ENCODE data around the gene CES3.
"Not testable (repeated sequence)": the region's sequence is repeated elsewhere in the genome, so short reads cannot be mapped to it uniquely, and the experiment has no call there.

Gene CES3

GRCh38 chr16:66970775-66971720 lies 10.0 kb downstream of the CES3 start:
- DNase-seq (ENCODE audit: low spot score): no peak

DNA sequence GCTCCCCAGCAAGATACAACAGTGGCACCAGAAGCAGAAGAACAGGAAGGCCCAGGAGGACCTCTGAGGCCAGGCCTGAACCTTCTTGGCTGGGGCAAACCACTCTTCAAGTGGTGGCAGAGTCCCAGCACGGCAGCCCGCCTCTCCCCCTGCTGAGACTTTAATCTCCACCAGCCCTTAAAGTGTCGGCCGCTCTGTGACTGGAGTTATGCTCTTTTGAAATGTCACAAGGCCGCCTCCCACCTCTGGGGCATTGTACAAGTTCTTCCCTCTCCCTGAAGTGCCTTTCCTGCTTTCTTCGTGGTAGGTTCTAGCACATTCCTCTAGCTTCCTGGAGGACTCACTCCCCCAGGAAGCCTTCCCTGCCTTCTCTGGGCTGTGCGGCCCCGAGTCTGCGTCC lies 11.9 kb downstream of the CES3 start:
- no peak for DNase-seq (ENCODE audit: low spot score)

DNA sequence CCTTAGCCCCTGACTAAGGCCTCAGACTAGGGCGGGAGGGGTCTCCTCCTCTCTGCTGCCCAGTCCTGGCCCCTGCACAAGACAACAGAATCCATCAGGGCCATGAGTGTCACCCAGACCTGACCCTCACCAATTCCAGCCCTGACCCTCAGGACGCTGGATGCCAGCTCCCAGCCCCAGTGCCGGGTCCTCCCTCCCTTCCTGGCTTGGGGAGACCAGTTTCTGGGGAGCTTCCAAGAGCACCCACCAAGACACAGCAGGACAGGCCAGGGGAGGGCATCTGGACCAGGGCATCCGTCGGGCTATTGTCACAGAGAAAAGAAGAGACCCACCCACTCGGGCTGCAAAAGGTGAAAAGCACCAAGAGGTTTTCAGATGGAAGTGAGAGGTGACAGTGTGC lies 12.7 kb downstream of the CES3 start:
- no peak for DNase-seq (ENCODE audit: low spot score)

- not testable (repeated sequence) for DNase-seq (ENCODE audit: low spot score)
These were observed 13.3 kb downstream of the CES3 start for GRCh38 chr16:66974156-66974931.

DNA sequence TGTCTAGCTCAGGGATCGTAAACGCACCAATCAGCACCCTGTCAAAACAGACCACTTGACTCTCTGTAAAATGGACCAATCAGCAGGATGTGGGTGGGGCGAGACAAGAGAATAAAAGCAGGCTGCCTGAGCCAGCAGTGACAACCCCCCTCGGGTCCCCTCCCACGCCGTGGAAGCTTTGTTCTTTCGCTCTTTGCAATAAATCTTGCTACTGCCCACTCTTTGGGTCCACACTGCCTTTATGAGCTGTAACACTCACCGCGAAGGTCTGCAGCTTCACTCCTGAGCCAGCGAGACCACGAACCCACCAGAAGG lies 13.8 kb downstream of the CES3 start:
- DNase-seq (ENCODE audit: low spot score): peak; percentile 50

DNA sequence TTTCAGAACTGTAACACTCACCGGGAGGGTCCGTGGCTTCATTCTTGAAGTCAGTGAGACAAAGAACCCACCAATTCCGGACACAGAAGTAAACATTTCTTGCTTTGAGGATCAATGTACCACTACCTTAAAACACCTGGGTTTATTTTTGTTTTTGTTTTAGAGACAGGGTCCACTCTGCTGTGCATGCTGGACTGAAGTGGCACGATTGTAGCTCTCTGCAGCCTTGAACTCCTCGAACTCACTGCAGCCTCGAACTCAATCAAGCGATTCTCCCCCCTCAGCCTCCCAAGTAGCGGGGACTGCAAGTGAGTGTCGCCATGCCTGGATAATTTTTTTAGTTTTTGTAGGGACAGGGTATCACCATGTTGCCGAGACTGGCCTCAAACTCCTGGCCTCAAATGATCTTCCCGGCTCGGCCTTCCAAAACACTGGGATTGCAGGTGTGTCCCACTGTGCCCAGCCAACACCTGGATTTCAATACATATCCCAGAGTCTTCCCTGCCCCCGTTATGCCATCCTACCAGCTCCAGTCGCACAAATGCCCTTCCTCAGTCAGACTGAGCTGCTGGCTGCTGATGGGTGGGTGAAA lies 14.3 kb downstream of the CES3 start:
- no peak for DNase-seq (ENCODE audit: low spot score)

- no peak for DNase-seq (ENCODE audit: low spot score)
These were observed 15.7 kb downstream of the CES3 start for GRCh38 chr16:66976746-66977145.

- DNase-seq (ENCODE audit: low spot score): peak; percentile 94
These were observed 16.5 kb downstream of the CES3 start for GRCh38 chr16:66977341-66978113.

GRCh38 chr16:66979011-66979717 lies 18.1 kb downstream of the CES3 start:
- no peak for DNase-seq (ENCODE audit: low spot score)

GRCh38 chr16:66983033-66983432 lies 22.0 kb downstream of the CES3 start:
- no peak for DNase-seq (ENCODE audit: low spot score)

DNA sequence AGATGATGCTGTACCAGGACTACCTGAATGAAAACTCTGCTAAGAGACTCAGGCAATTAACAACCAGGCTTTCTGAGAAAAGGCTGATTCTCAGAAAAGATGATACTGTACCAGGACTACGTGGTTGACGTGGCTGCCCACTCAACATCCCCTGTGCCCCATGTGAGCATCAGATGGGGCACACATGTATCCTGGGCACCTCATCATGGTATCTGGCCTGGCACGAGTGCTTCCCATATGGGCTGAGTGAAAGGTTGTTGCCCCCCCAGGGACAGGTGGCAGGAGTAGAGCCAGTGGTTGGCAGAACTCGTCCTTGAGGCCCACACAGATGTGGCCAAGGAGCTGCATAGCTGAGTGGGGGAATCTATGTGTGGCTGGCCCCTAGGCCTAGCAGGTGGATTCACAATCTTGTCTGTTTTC lies 23.8 kb downstream of the CES3 start:
- DNase-seq (ENCODE audit: low spot score): peak; percentile 89

- no peak for DNase-seq (ENCODE audit: low spot score)
These were observed 25.5 kb downstream of the CES3 start for GRCh38 chr16:66986559-66986958.

DNA sequence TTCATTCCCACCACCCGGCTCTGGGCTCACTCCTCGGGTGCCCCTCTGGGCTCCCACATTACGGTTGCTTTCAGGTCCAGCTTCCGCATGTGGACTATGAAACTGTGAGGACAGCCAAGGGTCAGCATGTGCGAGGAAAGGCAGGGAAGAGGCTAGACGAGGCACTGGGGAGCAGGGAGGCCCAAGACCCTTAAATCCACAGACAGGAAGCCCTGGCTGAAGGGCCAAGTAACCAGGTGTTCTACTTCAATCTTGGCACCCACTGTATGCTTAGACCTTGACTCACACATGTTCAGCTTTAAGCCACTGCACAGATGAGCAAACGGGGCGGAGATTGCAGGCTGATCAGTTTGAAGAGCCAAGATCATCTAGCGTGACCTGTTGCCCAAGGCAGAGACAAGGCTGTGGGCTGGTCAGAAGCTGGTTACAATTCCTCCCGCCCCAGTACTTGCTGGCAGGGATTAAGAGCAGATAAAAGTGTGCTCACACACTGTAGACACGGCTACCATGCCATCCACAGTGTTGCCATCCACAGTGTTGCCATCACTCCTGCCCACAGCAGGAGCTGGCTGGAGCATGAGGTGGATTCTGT lies 27.2 kb downstream of the CES3 start, which contains the start of gene CES4A:
TSS of gene CES4A (plus strand) at position 393 of the 592 bp plus-strand sequence. CDS start at position 577, 184 bp downstream.
- DNase-seq (ENCODE audit: low spot score): no peak

DNA sequence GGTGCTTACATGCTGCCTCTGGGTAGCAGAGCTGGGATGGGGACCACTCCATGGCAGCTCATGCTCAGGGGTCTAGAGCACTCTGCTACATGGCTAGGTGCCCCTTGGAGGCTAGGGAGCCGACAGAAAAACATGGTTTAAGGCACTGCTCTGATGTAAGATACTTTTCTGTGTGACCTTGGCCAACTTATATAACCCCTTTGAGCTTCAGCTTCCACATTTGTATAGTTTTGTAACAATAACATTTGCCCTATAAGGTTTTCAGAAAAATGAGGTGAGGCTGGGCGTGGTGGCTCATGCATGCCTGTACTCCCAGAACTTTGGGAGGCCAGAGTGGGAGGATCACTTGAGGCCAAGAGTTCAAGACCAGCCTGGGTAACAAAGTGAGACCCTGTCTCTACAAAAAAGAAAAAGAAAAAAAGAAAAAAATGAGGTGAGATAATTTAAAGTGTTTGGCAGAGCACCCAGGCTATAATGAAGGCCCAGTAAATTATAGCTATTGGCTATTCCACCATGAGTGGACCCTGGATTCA lies 30.5 kb downstream of the CES3 start:
- no peak for DNase-seq (ENCODE audit: low spot score)

- DNase-seq (ENCODE audit: low spot score): not testable (repeated sequence)
These were observed 32.5 kb downstream of the CES3 start for GRCh38 chr16:66993558-66993957.

- no peak for DNase-seq (ENCODE audit: low spot score)
These were observed 35.4 kb downstream of the CES3 start for GRCh38 chr16:66996324-66996982.

DNA sequence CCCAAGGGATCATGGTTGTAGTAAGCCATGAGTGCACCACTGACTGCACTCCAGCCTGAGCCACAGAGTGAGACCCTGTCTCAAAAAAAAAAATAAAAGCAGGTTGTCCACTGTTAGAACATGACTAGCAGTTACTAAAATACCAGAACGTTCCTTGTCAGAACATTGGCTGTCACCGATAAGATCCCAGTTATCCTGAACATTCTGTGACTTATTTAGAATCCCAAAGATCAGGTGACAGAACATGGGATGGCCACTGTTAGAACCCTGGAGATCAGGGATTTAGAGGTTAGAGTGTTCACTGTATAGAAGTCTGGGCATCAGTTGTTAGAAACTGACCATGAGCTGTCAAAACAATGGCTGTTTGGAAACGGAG lies 35.9 kb downstream of the CES3 start:
- no peak for DNase-seq (ENCODE audit: low spot score)

- DNase-seq (ENCODE audit: low spot score): peak; percentile 48
These were observed 39.6 kb downstream of the CES3 start for GRCh38 chr16:67000384-67001351.

DNA sequence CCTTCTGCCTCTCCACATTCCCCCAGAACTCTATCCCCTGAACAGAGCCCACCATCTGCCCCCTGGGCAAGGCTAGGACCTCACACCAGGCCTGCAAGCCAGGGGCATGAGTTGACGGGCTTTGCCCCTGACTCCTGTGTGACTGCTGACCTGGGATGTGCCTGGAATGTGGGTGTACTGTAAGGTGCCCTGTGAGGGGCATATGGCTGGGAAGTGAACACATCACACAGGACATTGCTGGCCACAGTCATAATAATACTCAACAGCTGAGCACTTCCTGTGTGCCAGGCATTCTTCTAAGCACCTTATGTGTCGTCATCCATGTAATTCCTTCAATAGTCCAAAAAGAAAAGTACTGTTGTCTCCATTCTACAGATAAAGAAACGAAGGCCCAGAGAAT lies 40.7 kb downstream of the CES3 start:
- no peak for DNase-seq (ENCODE audit: low spot score)

Data from activated CD4-positive, alpha-beta T cell treated with anti-CD3 and anti-CD28 coated beads, Interleukin-2, Interleukin-4, amounts not matched to agents 100 ng/mL and 50 ng/mL, durations not matched to agents 16 hours and 8 hours (primary cell).